Neural cell (in vitro differentiated cells): ENCODE data around the gene GPHN. TPM values are rescaled to one million over a fixed set of nuclear protein-coding genes. Genes with fewer than 3 reads are reported as not detected.

Experiments
- H2AFZ ChIP-seq: fragments of 200-600, 300-800 bp; sonication (generic), shearing (Covaris generic); 2 replicates; pipeline ENCODE4 v1.6.0; 2014; ENCODE audit warnings: low read depth, mild to moderate bottlenecking, antibody characterized with exemption, low read length, moderate library complexity
- H3F3A ChIP-seq: fragments of 200-600 bp; shearing (Covaris generic); 2 replicates; pipeline ENCODE4 v1.6.1; 2016; ENCODE audit warnings: mild to moderate bottlenecking, moderate library complexity, mixed read lengths, antibody characterized with exemption, low read length; ENCODE audit not compliant: insufficient read depth, poor library complexity, severe bottlenecking
- H3K27ac ChIP-seq: fragments of 200-600, 300-800 bp; sonication (generic), shearing (Covaris generic); 2 replicates; pipeline ENCODE4 v1.5.1; 2014; ENCODE audit warnings: mild to moderate bottlenecking, low read length, moderate library complexity
- H3K27me3 ChIP-seq: fragments of 300-800, 200-600 bp; sonication (generic), shearing (Covaris generic); 2 replicates; pipeline ENCODE4 v1.6.0; 2014; ENCODE audit warnings: mild to moderate bottlenecking, low read depth, low read length, moderate library complexity; ENCODE audit not compliant: insufficient read depth
- H3K36me3 ChIP-seq: fragments of 300-800, 200-600 bp; sonication (generic), shearing (Covaris generic); 2 replicates; pipeline ENCODE4 v1.5.1; 2014; ENCODE audit warnings: mild to moderate bottlenecking, antibody characterized with exemption, low read length, moderate library complexity; ENCODE audit not compliant: insufficient read depth
- H3K4me2 ChIP-seq: fragments of 300-800, 200-600 bp; sonication (generic), shearing (Covaris generic); 2 replicates; pipeline ENCODE4 v1.6.0; 2014; ENCODE audit warnings: mild to moderate bottlenecking, low read length
- H3K4me3 ChIP-seq: fragments of 300-800, 200-600 bp; sonication (generic), shearing (Covaris generic); 2 replicates; pipeline ENCODE4 v1.5.1; 2014; ENCODE audit warnings: mild to moderate bottlenecking, low read length, moderate library complexity
- H3K79me2 ChIP-seq: fragments of 200-600 bp; shearing (Covaris generic); replicated peaks from 2 replicates; pipeline ENCODE4 v1.6.0; 2014; ENCODE audit warnings: mild to moderate bottlenecking, low read length, moderate library complexity; ENCODE audit not compliant: insufficient read depth
- H3K9ac ChIP-seq: fragments of 300-800, 200-600 bp; sonication (generic), shearing (Covaris generic); 2 replicates; pipeline ENCODE4 v1.6.1; 2016; ENCODE audit warnings: mild to moderate bottlenecking, low read length, mixed read lengths
- H3K9me2 ChIP-seq: fragments of 200-600 bp; shearing (Covaris generic); 2 replicates; pipeline ENCODE4 v1.6.1; 2016; ENCODE audit warnings: mild to moderate bottlenecking, low read length, mixed read lengths; ENCODE audit not compliant: insufficient read depth
- H3K9me3 ChIP-seq: fragments of 200-600, 300-800 bp; sonication (generic), shearing (Covaris generic); 2 replicates; pipeline ENCODE4 v1.6.1; 2016; ENCODE audit warnings: mild to moderate bottlenecking, mixed run types, low read length, moderate library complexity, mixed read lengths
- H4K20me1 ChIP-seq: fragments of 200-600 bp; shearing (Covaris generic); 2 replicates; pipeline ENCODE4 v1.6.1; 2016; ENCODE audit warnings: mild to moderate bottlenecking, mixed run types; ENCODE audit not compliant: insufficient read depth
- CTCF ChIP-seq: fragments of 450-650 bp; IDR thresholded peaks from 2 replicates; pipeline ENCODE4 v1.5.1; 2014; ENCODE audit warnings: antibody characterized with exemption, mild to moderate bottlenecking, moderate library complexity; ENCODE audit not compliant: poor library complexity, severe bottlenecking
- EP300 ChIP-seq: fragments of 450-650 bp; conservative IDR thresholded peaks from 2 replicates; pipeline ENCODE4 v1.6.1; 2014; ENCODE audit warnings: antibody characterized with exemption, mild to moderate bottlenecking, moderate library complexity; ENCODE audit not compliant: poor library complexity, severe bottlenecking
- EZH2 ChIP-seq: fragments of 200-600, 300-800 bp; shearing (Covaris generic), sonication (generic); IDR thresholded peaks from 2 replicates; pipeline ENCODE4 v1.6.1; 2014; ENCODE audit warnings: antibody characterized with exemption, low read length, borderline replicate concordance, mild to moderate bottlenecking; ENCODE audit not compliant: insufficient read depth, poor library complexity, severe bottlenecking
- MXI1 ChIP-seq: fragments of 450-650 bp; conservative IDR thresholded peaks from 2 replicates; pipeline ENCODE4 v1.6.1; 2014; ENCODE audit warnings: antibody characterized with exemption, mild to moderate bottlenecking; ENCODE audit not compliant: poor library complexity, severe bottlenecking
- POLR2AphosphoS5 ChIP-seq: IDR thresholded peaks from 2 replicates; pipeline ENCODE4 v1.6.1; 2012
- RAD21 ChIP-seq: fragments of 450-650 bp; conservative IDR thresholded peaks from 2 replicates; pipeline ENCODE4 v1.6.1; 2014; ENCODE audit warnings: antibody characterized with exemption, mild to moderate bottlenecking, moderate library complexity
- REST ChIP-seq: IDR thresholded peaks from 2 replicates; pipeline ENCODE4 v1.6.1; 2012; ENCODE audit warnings: borderline replicate concordance
- SMC3 ChIP-seq: fragments of 450-650 bp; conservative IDR thresholded peaks from 2 replicates; pipeline ENCODE4 v1.6.1; 2014; ENCODE audit warnings: antibody characterized with exemption, mild to moderate bottlenecking, moderate library complexity; ENCODE audit not compliant: poor library complexity
- TAF1 ChIP-seq: IDR thresholded peaks from 2 replicates; pipeline ENCODE4 v1.6.1; 2012; ENCODE audit warnings: low read depth
- polyA plus RNA-seq: library from polyadenylated mRNA; depleted of rRNA; stranded (reverse); fragments of >200 nt; gene quantifications from 2 replicates; pipeline ENCODE4 v1.2.3, GENCODE V29; 2014

GPHN gene
- polyA plus RNA-seq, 1 donor from 2014 or later = 135 TPM

DNA sequence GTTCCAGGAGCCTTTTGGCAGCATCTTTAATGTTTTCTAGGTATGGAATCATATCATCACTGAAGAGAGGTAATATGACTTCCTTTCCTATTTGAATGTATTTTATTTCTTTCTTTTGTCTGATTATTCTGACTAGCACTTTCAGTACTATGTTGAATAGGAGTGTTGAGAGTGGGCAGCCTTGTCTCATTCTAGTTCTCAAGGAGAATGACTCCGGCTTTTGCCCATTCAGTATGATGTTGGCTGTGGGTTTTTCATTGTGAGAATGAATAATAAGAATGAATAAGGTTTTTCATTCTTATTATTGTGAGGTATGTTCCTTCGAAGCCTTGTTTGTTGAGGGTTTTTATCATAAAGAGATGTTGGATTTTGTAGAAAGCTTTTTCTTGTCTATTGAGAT lies 98.9 kb downstream of the GPHN start:
- no peaks in the 10 kb centered on the region for H3F3A ChIP-seq
- no peaks in the 10 kb centered on the region for H3K36me3 ChIP-seq
- no peaks in the 10 kb centered on the region for H3K27me3 ChIP-seq
- no peaks in the 10 kb centered on the region for H4K20me1 ChIP-seq
- no peak overlapping the region for H3K4me2 ChIP-seq
- H3K9ac ChIP-seq = no peak overlapping the region
- no peaks in the 10 kb centered on the region for H3K9me2 ChIP-seq
- no peak overlapping the region for H3K27ac ChIP-seq
- TF ChIP-seq CTCF = no peak
- TF ChIP-seq TAF1 = no peak
- no peak for TF ChIP-seq REST
- TF ChIP-seq EZH2 = no peak
- TF ChIP-seq RAD21 = no peak
- no peak for TF ChIP-seq SMC3
- TF ChIP-seq POLR2AphosphoS5 = no peak
- no peak overlapping the region for H2AFZ ChIP-seq
- H3K79me2 ChIP-seq = peaks cover 11% of the 10 kb centered on the region
- H3K4me3 ChIP-seq = no peak overlapping the region
- no peaks in the 10 kb centered on the region for H3K9me3 ChIP-seq

DNA sequence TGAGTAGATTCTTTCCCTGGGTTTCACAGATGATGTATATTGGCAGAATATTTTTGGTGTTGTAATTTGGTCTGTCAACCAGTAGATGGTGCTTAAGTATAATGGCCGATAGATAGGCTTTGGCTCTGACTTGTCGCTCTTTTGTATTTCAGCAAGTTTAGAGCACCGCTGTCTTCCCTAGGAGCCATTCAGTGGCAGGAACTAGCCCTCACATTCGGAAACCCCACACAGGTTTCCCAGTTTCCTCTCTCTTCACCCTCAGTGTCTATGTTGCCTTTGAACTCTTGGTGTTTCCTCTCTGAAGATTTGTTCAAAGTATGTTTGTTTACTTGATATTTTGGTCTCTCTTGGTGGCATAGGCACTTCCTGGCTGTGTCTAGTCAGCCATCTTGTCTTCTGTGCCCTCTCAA lies 102.2 kb downstream of the GPHN start:
- Histone ChIP-seq H3K9ac (no peak overlapping the region), H3K27me3 (no peaks in the 10 kb centered on the region), H2AFZ (no peak overlapping the region), H3F3A (no peaks in the 10 kb centered on the region), H3K36me3 (no peaks in the 10 kb centered on the region), H3K9me2 (no peaks in the 10 kb centered on the region), H3K9me3 (no peaks in the 10 kb centered on the region), H3K4me3 (no peak overlapping the region), H3K79me2 (peaks cover 15% of the 10 kb centered on the region), H4K20me1 (no peaks in the 10 kb centered on the region), H3K4me2 (no peak overlapping the region), H3K27ac (no peak overlapping the region)
- TF ChIP-seq SMC3 = no peak
- no peak for TF ChIP-seq REST
- TF ChIP-seq EP300 = no peak
- TF ChIP-seq RAD21 = no peak
- TF ChIP-seq MXI1 = no peak
- no peak for TF ChIP-seq CTCF
- no peak for TF ChIP-seq TAF1
- no peak for TF ChIP-seq EZH2
- no peak for TF ChIP-seq POLR2AphosphoS5
